GM21360 (cell line): Measurements from ENCODE around the gene SNPH.

Experiments used
- ATAC-seq: cut with Tn5 transposase; IDR thresholded peaks from one replicate; pipeline ENCODE4 v1.9.1; 2021; ENCODE audit warnings: mild to moderate bottlenecking, moderate library complexity; ENCODE audit not compliant: unreplicated experiment

SNPH gene

GRCh38 chr20:1263853-1264252 is 2.2 kb upstream of the SNPH start:
- no peak for ATAC-seq

DNA sequence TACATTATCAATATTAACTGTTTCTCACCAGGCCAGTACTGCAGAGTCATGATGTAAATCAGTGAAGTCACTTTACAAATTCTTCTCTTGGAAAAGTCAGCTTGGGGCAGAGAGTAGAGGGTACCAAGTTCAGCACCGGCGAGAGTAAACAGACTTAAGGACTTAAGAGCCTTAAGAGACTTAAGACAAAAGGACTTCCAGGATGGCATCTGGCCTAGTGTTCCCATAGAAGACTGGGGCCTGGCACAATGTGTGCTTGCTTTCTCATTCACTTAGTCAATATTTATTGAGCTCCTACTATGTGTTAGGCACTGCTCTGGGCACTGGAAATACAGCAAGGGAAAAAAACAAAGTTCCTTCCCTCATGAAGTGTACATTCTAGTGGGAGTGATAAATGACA is 1.4 kb upstream of the SNPH start:
- no peak for ATAC-seq

DNA sequence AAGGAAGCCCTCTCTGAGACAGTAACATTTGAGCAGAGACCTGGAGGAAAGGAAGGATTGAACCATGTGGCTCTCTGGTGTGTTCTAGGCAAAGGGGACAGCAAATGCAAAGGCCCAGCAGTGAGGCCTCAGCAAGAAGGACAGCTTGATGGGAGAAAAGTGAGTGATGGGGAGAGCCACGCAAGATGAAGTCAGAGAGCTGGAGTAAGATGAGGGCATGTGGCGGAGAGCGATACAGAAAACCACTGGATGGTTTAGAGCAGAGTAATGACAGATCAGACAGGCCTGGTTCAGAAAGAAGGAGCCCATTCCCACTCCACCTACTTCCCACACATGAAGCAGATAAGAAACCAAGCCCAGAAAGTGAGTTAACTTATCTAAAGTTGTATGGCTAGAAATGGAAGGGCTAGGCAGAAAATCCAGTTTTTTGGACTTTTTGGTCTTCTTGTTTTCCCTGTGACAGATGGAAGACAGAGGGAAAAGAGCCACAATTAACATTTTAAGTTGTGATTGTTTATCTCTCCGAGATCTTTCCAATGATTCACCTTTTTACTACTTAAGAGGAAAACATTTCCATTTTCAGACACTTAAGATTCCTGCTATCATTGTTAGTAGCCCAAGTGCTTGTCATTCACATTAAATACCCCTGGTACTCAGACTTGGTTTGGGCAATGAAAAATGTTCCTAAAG is 723 bp upstream of the SNPH start:
- no peak for ATAC-seq

GRCh38 chr20:1265916-1266166 is 253 bp upstream of the SNPH start:
- no peak for ATAC-seq

DNA sequence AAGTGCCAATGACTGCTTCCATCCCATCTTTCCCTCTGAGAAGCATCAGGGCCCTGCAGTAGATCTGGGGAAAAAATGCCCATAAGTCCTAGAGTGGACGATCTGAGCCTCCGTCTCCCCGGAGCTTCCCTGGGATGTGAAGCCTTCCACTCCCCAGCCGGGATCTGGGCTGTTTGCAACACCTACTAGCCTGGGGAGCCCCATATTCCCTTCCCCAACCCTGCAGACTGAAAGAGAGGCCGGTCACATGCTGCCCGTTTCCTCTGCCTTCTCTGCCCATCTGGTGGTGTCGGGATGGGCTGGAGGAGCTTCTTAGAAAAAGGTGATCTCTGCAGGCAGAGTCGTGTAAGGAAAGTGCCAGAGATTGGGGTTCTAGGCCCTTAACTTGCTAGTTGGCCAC is 1.1 kb downstream of the SNPH start:
- no peak for ATAC-seq

DNA sequence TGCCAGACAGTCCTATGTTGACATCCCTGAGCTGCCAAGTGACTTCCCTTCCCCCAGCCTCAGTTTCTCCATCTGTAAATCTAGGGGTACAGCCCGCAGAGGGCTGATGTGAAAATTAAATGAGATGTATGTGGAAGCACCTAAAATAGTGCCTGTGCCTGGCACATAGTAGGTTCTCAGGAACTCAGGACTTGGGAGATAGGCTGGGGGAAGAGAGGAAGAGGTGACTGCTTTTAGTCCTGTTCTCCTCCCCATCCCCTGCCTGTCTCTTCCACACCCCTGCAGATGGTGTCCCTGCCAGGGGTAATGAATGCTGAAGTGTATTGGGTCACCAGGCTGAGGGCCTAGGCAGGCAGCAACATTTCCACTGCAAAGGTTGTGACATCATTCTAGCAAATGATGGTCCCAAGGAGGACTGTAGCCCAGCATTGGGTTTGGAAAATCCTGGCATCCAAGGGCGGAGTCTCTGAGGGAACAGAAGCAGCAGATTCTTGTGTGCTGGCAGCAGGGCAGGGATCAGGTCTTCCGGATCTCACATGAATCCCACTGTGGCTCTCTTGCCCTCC is 1.8 kb downstream of the SNPH start:
- ATAC-seq: no peak

GRCh38 chr20:1269235-1269634 is 3.1 kb downstream of the SNPH start:
- ATAC-seq: no peak

GRCh38 chr20:1269850-1270249 is 3.8 kb downstream of the SNPH start:
- ATAC-seq: no peak

- ATAC-seq: no peak
Measured at GRCh38 chr20:1272368-1273100, 6.4 kb downstream of the SNPH start.

DNA sequence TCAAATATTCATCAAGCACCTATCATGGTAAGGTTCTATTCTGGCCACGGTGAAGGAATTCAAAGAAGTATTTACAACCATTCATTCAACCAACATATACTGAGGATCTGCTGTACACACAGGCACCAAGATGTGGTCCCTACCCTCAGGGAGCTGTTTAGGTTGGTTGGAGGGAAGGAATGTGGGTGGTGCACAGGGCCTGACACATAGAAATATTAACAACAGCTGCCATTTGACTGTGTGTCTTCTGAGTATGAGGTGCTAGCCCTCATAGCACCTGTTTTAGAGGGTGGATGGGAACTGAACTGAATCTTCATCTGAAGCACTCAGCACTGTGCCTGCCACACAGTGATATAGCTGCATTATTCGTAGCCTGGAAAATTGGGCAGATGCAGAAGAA is 7.3 kb downstream of the SNPH start:
- no peak for ATAC-seq

DNA sequence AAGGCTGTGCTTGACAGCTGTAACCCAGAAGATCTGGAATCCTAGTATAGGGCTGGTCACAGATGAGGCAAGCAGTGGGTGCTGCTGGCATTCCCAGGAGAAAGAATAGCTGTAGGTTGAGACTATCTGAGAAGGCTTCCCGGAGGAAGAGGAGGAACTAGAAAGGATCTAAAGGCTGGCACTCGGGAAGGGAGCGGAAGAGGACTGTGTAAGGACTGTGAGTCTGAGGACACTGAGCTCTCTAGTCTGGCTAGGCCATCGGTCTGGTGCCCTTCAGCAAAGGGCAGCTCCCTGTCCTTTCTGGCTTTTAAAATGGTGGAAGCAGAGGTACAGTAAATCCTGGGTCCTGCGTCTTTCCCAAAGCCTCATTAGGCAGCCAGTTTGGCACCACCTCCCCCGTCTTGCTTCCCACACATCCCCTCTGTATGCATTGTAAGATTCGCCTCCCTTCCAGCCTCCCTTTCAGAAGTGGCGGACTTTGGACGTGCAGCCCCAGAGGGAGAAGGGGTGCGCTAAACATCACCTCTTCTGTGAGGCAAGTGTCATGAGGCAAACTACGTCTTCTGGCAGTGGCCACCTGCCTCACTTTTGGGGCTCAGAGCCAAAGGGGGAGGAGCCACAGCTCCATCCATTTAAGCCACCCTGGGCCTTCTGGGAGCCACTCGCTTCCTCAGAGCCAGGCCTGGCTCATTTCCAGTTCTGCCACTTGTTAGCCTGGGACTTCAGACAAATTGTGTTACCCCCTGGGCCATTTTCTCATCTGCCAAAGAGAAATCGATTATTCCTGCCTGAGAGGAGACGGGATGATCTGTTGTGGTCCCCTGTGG is 8.6 kb downstream of the SNPH start:
- ATAC-seq: no peak

- no peak for ATAC-seq
Measured at GRCh38 chr20:1275919-1276318, 9.8 kb downstream of the SNPH start.

DNA sequence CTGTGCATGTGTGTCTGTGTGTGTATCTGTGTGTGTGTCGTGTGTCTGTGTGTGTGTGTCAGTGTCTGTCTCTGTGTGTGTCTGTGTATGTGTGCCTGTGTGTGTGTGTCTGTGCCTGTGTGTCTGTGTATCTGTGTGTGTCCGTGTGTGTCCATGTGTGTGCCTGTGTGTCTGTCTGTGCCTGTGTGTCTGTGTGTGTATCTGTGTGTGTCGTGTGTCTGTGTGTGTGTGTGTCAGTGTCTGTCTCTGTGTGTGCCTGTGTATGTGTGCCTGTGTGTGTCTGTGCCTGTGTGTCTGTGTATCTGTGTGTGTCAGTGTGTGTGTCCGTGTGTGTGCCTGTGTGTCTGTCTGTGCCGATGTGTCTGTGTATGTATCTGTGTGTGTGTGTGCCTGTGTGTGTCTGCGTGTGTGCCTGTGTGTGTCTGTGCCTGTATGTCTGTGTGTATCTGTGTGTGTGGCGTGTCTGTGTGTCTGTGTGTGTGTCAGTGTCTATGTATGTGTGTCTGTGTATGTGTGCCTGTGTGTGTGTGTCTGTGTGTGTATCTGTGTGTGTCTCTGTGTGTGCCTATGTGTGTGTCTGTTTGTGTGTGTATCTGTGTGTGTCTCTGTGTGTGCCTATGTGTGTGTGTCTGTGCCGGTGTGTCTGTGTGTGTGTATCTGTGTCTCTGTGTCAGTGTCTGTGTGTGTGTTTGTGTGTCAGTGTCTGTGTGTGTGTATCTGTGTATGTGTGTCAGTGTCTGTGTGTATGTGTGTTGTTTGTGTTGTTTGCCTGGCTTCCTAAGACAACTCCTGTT is 11.6 kb downstream of the SNPH start:
- no peak for ATAC-seq

DNA sequence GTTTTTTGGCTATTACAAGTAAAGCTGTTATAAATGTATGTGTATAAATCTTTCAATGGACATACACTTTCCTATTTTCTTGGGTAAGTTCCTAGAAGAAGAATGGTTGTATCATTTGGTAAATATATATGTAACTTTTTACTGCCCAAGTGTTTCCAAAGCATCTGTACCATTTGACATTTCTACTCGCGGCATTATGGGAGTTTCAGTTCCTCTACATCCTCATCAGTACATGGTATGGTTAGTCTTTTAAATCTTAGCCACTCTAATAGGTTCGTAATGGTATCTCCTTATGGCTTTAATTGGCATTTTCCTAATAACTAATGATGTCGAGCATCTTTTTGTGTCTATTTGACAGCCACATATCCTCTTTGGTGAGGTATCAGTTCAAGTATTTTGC is 12.9 kb downstream of the SNPH start:
- ATAC-seq: no peak

DNA sequence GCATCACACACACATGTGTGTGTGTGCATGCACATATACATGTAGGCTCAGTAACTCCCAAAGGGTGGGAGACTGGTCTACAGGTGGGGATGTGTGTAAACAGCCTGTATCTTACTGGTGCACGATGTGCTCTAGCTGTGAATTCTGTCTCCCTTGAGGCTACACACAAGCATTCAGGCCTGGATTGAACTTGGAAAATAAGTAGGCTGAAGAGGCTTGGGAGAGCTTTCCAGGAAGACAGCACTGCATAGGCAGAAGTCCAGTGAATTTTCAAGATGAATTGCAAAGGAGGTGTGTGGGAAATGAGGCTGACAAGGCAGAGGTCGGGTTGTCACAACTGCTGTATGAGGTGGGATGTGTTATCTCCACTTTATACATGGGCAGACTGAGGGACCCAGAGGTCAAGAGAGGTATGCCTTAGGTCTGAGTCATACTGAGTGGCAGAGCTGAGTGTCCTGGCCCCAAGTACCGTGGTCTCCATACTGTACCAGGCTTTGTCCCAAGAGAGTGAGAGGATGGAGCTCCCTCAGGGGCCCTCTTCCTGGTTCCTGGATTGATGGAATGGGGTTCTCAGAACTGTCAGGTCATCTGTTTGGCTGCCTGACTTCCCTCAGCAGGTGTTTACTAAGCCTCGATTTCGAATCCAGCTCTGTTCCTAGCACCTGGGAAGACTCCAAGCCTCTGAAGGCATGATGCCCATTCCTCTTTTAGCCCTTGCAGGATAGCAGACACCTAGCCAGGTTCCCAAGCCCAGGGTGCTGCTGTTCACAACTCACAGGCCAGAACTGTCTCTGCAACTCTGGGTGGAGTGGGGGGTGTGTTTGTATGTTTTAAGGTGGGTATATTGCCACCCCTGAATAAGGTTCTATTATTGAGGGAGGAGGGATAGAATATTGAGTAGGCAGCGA is 14.4 kb downstream of the SNPH start:
- ATAC-seq: no peak

DNA sequence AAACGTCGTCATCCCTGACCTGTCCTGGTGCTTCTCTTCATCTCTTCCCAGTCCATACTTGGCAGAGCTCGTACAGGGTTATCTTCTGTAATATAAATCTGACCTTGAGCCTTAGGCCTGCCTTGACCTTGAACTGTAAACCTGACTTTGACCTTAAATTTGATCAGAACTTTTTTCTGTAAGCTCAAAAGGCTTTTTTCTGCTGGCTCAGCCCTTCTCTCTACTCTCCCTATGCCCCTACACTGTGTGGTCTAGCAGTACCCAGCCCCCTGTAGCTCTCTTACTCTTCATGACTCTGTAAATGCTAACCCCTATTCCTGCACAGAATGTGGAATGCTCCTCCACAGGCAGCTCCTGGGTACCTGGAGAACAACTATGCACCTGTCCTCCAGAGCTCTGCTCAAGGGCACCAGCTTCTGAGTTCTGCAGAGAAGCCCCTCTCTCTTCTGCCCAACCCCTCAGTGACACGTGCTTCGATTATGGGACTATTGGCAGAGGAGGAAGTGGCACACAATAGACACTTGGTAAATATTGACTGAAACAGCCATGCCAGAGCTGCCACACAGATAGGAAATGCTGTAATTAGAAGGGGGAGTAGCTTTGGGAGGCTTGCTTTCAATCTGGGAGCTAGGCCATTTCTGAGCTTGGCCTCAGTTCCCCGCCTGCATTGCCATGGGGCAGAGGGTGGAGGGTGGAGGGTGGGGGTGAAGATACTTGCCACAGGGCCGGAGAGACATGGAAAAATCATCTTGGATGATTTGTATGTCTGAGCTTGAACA is 15.4 kb downstream of the SNPH start:
- ATAC-seq: no peak

DNA sequence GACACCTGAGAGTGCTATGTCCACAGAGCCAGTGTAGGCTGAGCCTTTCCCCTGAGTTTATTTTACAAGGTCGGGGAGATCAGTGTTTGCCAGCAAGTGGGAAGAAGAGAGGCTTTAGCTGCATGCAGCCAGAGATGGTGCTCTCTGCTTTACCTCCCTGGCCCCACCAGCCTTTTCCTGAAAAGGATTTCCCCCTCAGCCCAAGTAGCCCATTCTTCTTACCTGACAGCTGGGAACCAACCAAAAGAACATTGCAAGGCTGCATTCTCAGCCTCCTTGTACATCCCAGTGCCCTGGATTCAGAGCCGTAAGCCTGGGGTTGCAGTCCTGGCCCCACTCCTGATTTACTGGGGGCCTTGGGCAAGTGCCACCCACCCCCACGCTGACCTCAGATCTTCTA is 16.9 kb downstream of the SNPH start:
- no peak for ATAC-seq

DNA sequence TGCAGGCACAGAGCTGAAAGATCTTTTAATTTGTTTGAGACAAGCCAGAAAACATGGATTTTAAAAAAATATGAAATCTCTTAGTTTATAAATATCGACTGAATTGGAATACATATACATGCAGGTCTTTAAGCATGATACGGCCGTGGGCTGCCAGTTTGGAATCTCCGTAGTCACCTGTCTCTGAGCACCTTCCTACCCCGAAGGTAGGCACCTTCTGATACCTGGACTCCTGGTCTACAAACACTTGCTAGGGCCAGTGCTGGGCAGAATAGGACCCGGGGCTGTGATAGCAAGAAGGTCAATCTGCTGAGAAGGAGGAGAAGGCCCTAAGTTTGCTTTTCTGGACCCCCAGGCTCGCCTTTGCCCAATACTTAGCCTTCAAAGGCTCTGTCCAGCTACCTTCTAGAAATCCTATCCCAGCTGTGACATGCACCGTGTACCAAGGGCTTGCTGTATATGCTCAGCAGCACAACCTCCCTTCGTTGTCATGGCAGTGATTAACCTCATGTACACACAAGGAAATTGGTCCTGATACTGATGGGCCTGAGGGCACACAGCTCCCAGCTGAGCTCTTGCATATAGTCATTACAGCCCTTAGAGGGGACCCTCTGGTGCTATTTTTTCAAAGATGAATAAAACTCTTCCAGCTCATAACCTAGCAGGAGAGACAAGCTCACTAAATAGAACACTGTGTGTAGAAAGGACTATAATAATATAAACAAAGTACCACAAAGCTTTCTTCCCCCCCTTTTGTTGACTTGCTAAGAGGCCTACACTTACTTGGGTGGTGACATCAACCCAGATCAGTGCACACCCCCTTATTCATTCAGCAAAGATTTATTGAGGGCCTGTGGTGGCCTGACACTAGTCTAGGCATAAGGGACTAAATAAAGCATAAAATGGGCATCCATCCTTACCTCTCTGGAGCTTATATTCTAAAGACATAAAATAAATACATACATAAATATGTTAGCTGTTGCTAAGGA is 17.7 kb downstream of the SNPH start:
- ATAC-seq: no peak
